ENCODE measurements around the gene PLEKHN1.

PLEKHN1 gene

DNA sequence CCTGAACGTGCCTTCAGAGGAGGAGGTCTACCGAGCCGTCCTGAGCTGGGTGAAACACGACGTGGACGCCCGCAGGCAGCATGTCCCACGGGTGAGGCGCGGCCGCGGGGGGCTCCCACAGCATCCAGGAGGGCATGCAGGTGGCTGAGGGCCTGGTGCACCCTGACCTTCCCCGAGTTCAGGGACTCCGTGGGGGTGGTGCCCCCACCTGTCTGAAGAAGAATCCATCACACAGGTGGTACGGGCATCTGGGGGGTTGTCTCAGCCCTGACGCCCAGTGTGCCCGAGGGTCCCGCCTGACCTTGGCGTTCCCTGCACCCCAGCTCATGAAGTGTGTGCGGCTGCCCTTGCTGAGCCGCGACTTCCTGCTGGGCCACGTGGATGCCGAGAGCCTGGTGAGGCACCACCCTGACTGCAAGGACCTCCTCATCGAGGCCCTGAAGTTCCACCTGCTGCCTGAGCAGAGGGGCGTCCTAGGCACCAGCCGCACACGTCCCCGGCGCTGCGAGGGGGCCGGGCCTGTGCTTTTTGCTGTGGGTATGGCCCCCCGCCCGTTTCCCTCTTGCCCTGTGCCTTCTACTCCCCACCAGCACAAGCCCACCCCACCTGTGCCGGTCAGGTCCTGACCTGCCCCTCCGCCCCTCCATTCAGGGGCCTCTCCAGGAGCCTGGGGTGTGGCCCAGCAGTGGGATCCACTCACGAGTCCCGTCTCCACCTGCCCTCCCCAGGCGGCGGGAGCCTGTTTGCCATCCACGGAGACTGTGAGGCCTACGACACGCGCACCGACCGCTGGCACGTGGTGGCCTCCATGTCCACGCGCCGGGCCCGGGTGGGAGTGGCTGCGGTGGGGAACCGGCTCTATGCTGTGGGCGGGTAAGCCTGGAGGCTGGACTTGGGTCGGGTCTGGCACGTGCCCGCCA lies 3.6 kb upstream of the PLEKHN1 start:
- Histone ChIP-seq H3K9ac (ENCODE audit: low read length) (no peak overlapping the region), H3K9me2 (replicated peaks; ENCODE audit: insufficient read depth, low read length) (no peaks in the 10 kb centered on the region), H3K27me3 (replicated peaks; ENCODE audit: insufficient read depth, low read length) (no peaks in the 10 kb centered on the region), H2AFZ (ENCODE audit: low read length) (no peak overlapping the region), H3K79me2 (ENCODE audit: low read length) (peaks cover 15% of the 10 kb centered on the region), H3F3A (ENCODE audit: insufficient read depth, low read length) (peaks cover 4% of the 10 kb centered on the region; the same call in 1 of the 2 replicates), H3K4me3 (ENCODE audit: low read length) (no peak overlapping the region), H3K27ac (ENCODE audit: low read length) (no peak overlapping the region), H3K4me1 (ENCODE audit: low read length) (peaks cover 12% of the 10 kb centered on the region), H3K9me3 (replicated peaks; ENCODE audit: insufficient read depth, low read length) (no peaks in the 10 kb centered on the region), H3K4me2 (ENCODE audit: low read depth, low read length) (no peak overlapping the region), H3K36me3 (replicated peaks; ENCODE audit: insufficient read depth, low read length) (no peaks in the 10 kb centered on the region), H4K20me1 (ENCODE audit: insufficient read depth, low read length) (no peaks in the 10 kb centered on the region)
- no peak for TF ChIP-seq EZH2phosphoT487 (IDR thresholded peaks at IDR 0.05; ENCODE audit: low read length)
- no peak for DNase-seq

DNA sequence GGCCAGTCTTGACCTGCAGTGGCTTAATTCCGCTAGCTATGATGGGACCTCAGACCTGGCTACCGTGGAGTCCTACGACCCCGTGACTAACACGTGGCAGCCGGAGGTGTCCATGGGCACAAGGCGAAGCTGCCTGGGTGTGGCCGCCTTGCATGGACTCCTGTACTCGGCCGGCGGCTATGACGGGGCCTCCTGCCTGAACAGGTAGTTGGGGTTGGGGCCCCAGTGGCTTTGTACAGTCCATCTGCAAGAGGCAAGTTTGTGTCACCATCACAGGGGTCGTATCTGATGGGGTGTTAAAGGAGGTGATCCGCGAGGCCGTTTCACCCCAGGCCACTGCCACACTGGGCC lies 3.0 kb upstream of the PLEKHN1 start:
- DNase-seq = no peak
- H3K4me2 ChIP-seq (ENCODE audit: low read depth, low read length) = no peak overlapping the region
- H4K20me1 ChIP-seq (ENCODE audit: insufficient read depth, low read length) = no peaks in the 10 kb centered on the region
- H3K4me1 ChIP-seq (ENCODE audit: low read length) = peaks cover 9% of the 10 kb centered on the region
- H3K4me3 ChIP-seq (ENCODE audit: low read length) = no peak overlapping the region
- H3K9ac ChIP-seq (ENCODE audit: low read length) = no peak overlapping the region
- H3K9me3 ChIP-seq (replicated peaks; ENCODE audit: insufficient read depth, low read length) = no peaks in the 10 kb centered on the region
- H2AFZ ChIP-seq (ENCODE audit: low read length) = no peak overlapping the region
- H3K27me3 ChIP-seq (replicated peaks; ENCODE audit: insufficient read depth, low read length) = no peaks in the 10 kb centered on the region
- H3K79me2 ChIP-seq (ENCODE audit: low read length) = peaks cover 8% of the 10 kb centered on the region
- H3F3A ChIP-seq (ENCODE audit: insufficient read depth, low read length) = peaks cover 4% of the 10 kb centered on the region; the same call in 1 of the 2 replicates
- no peak for TF ChIP-seq EZH2phosphoT487 (IDR thresholded peaks at IDR 0.05; ENCODE audit: low read length)
- TF ChIP-seq EZH2 (optimal IDR thresholded peaks at IDR 0.05; ENCODE audit: low read depth, low read length) = no peak
- TF ChIP-seq, protein P1, sequence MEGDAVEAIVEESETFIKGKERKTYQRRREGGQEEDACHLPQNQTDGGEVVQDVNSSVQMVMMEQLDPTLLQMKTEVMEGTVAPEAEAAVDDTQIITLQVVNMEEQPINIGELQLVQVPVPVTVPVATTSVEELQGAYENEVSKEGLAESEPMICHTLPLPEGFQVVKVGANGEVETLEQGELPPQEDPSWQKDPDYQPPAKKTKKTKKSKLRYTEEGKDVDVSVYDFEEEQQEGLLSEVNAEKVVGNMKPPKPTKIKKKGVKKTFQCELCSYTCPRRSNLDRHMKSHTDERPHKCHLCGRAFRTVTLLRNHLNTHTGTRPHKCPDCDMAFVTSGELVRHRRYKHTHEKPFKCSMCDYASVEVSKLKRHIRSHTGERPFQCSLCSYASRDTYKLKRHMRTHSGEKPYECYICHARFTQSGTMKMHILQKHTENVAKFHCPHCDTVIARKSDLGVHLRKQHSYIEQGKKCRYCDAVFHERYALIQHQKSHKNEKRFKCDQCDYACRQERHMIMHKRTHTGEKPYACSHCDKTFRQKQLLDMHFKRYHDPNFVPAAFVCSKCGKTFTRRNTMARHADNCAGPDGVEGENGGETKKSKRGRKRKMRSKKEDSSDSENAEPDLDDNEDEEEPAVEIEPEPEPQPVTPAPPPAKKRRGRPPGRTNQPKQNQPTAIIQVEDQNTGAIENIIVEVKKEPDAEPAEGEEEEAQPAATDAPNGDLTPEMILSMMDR (IDR thresholded peaks at IDR 0.05; ENCODE audit: low read length) = no peak
- H3K9me2 ChIP-seq (replicated peaks; ENCODE audit: insufficient read depth, low read length) = no peaks in the 10 kb centered on the region
- no peaks in the 10 kb centered on the region for H3K36me3 ChIP-seq (replicated peaks; ENCODE audit: insufficient read depth, low read length)
- no peak overlapping the region for H3K27ac ChIP-seq (ENCODE audit: low read length)

DNA sequence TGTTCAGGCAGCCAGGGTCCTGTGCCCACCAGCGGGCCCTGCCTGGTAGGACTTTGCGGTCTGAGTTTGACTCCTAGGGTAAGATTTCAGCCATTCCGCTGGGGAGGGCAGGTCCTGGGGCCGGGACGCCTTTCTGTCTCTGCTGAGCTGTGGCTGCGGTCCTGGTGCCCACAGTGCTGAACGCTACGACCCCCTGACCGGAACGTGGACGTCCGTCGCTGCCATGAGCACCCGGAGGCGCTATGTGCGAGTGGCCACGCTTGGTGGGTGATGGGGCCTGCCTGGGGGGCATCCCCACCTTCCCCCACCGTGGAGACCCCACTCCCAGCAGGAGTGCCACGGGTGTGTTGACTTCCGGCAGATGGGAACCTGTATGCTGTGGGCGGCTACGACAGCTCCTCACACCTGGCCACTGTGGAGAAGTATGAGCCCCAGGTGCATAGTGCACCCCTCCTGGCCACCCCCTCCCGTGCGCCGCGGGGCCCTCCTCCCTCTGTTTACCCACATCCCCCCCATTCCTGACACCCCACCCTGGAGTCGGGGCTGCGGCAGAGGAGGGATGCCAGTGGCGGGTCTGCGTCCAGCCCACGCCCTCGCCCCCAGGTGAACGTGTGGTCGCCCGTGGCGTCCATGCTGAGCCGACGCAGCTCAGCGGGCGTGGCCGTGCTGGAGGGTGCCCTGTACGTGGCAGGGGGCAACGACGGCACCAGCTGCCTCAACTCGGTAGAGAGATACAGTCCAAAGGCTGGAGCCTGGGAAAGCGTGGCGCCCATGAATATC lies 2.3 kb upstream of the PLEKHN1 start:
- no peaks in the 10 kb centered on the region for H3K9me3 ChIP-seq (replicated peaks; ENCODE audit: insufficient read depth, low read length)
- no peak for DNase-seq
- H3K27me3 ChIP-seq (replicated peaks; ENCODE audit: insufficient read depth, low read length) = no peaks in the 10 kb centered on the region
- H3K4me2 ChIP-seq (ENCODE audit: low read depth, low read length) = no peak overlapping the region
- H3K4me3 ChIP-seq (ENCODE audit: low read length) = no peak overlapping the region
- H4K20me1 ChIP-seq (ENCODE audit: insufficient read depth, low read length) = no peaks in the 10 kb centered on the region
- H3K36me3 ChIP-seq (replicated peaks; ENCODE audit: insufficient read depth, low read length) = no peaks in the 10 kb centered on the region
- peaks cover 2% of the 10 kb centered on the region for H3K79me2 ChIP-seq (ENCODE audit: low read length)
- H3F3A ChIP-seq (ENCODE audit: insufficient read depth, low read length) = peaks cover 4% of the 10 kb centered on the region; the same call in 1 of the 2 replicates
- H3K9me2 ChIP-seq (replicated peaks; ENCODE audit: insufficient read depth, low read length) = no peaks in the 10 kb centered on the region
- H3K4me1 ChIP-seq (ENCODE audit: low read length) = peaks cover 9% of the 10 kb centered on the region
- TF ChIP-seq EZH2 (optimal IDR thresholded peaks at IDR 0.05; ENCODE audit: low read depth, low read length) = no peak
- no peak for TF ChIP-seq EZH2phosphoT487 (IDR thresholded peaks at IDR 0.05; ENCODE audit: low read length)
- TF ChIP-seq, protein P1 (IDR thresholded peaks at IDR 0.05; ENCODE audit: low read length) = no peak
- no peak overlapping the region for H3K27ac ChIP-seq (ENCODE audit: low read length)
- no peak overlapping the region for H3K9ac ChIP-seq (ENCODE audit: low read length)
- H2AFZ ChIP-seq (ENCODE audit: low read length) = no peak overlapping the region
